HG02852 (cell line): ENCODE data around the gene SHISAL2B.
"Not testable (repeated sequence)": the region's sequence is repeated elsewhere in the genome, so short reads cannot be mapped to it uniquely, and the experiment has no call there.

Experiments
- ATAC-seq: cut with Tn5 transposase; IDR thresholded peaks from one replicate; pipeline ENCODE4 v1.9.1; 2021; ENCODE audit warnings: mild to moderate bottlenecking, moderate library complexity; ENCODE audit not compliant: unreplicated experiment

Gene SHISAL2B

GRCh38 chr5:64690417-64691151 lies at the start of gene SHISAL2B:
Gene SHISAL2B, plus strand, starts transcription at chr5:64690503. Its CDS starts 121 bp downstream, at chr5:64690624.
- ATAC-seq, result no peak

- ATAC-seq, result no peak
Measured at GRCh38 chr5:64644831-64645230, 45.5 kb upstream of the SHISAL2B start.

GRCh38 chr5:64646169-64646568 lies 44.1 kb upstream of the SHISAL2B start:
- ATAC-seq, result no peak

GRCh38 chr5:64649512-64649911 lies 40.8 kb upstream of the SHISAL2B start:
- ATAC-seq, result no peak

- ATAC-seq, result no peak
Measured at GRCh38 chr5:64653766-64654560, 36.3 kb upstream of the SHISAL2B start.

DNA sequence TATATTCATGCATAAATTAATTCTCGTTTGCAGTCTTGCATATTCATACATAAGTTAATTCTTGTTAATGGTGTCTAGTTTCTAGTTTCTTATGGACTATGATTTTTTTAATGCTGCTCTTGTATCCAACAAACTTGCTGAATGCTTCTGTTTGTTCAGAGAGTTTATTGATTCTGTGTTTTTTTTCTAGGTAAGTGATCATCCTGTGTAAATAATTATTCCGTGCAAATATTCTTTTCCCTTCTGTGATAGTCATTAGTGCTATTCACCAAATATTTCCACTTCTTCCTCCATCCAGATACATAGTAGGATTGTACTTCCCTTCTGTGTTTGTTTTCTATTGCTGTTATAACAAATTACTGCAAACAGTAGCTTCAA lies 35.8 kb upstream of the SHISAL2B start:
- ATAC-seq, result no peak

DNA sequence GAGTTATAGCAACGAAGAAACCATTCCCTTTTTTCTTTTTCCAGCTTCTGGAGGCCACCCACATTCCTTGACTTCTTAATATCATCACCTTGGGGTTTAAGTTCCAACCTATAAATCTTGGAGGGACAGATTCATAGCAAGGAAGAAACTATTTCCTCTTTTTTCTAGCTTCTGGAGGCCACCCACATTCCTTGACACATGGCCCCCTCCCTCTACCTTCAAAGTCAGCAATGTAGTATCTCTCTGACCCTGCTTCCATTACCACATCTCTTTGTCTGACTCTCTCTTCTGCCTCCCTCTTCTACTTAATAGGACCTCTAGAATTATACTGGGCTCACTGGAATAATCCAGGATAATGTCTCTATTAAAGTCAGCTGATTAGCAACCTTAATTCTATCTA lies 34.7 kb upstream of the SHISAL2B start:
- ATAC-seq, result no peak

DNA sequence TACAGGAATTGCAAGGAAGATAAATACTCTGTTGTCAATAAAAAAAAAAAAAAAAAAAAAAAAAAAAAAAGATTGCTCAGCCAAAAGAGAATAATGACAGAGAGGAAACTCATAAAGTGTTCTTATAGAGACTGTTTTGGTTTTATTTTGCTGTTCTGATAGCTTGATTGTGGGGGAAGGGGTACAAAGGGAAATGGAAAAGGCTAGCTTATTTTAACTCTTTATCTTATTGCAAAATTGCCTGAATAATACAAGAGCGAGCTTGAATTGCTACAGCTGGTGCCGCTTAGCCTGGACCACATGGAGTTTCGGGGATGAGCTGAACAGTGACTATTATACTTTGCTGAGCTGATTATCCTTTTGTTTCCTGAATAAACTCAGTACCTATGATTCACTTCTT lies 31.0 kb upstream of the SHISAL2B start:
- no peak for ATAC-seq

DNA sequence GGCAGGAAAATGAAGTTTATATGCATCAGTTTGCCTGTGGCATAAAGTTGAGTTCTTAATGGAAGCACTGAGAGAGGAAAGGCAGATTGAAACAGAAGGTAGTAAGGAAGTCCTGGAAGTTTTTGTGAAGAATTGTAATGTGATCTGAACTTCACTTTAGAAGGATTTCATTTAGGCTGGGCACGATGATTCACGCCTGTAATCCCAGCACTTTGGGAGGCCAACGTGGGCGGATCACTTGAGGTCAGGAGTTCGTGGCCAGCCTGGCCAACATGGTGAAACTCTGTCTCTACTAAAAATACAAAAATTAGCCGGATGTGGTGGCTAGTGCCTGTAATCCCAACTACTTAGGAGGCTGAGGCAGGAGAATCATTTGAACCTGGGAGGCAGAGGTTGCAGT lies 27.1 kb upstream of the SHISAL2B start:
- not testable (repeated sequence) for ATAC-seq

DNA sequence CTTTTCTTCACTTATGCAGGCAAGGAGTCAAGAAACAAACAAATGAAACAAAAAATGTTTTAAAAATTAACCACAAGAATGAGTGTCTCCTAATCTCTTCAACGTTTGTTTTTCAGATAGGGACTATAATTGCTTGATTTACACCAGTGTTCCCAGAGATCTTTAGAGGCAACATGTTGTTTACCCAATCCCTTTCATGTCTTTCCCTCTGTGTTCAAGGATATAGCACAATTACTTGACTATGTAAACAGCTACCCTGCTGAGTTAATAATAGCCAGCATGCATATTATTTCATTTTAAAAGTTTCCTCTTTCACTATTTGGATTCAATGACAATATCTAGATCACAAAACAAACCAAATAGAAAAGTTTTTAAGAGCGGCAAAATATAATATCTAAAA lies 25.1 kb upstream of the SHISAL2B start:
- ATAC-seq, result no peak

- no peak for ATAC-seq
Measured at GRCh38 chr5:64666078-64666477, 24.2 kb upstream of the SHISAL2B start.

- no peak for ATAC-seq
Measured at GRCh38 chr5:64667068-64667467, 23.2 kb upstream of the SHISAL2B start.

DNA sequence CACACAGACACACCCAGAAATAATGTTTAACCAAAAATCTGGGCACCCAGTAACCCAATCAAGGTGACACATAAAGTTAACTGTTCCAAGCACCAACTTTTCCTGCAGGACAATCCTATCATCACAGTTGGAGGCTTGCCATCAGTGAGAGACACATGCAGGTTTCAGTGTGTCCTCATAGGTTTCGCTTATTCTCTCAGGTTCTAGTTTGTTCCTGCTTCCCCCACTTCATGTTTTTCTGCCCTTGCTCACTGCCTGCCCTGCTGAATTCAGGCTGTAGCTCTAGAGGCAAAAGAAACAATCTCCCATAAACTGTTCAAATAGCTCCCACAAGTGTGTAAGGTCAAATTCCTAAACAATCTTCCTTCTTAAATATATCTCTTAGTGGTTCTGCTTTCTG lies 20.0 kb upstream of the SHISAL2B start:
- ATAC-seq, result no peak

DNA sequence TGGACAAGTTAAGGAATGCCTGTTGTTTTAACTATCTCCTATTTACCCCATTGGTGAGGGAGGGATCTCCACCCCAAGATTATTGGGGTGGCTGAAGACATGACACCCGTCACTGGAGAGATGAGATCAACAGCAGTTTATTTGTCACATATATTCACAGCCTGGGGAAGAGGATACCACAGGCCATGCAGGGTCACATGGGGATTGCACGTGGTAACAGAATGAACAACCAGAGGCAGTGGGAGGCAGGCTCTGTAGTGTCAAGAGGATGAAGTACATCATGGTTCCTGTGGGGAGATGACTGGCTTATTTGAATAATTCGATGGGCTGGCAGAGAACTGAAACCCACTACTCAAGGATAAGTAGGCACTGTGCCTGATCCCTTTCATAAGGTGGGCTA lies 18.6 kb upstream of the SHISAL2B start:
- ATAC-seq, result no peak

DNA sequence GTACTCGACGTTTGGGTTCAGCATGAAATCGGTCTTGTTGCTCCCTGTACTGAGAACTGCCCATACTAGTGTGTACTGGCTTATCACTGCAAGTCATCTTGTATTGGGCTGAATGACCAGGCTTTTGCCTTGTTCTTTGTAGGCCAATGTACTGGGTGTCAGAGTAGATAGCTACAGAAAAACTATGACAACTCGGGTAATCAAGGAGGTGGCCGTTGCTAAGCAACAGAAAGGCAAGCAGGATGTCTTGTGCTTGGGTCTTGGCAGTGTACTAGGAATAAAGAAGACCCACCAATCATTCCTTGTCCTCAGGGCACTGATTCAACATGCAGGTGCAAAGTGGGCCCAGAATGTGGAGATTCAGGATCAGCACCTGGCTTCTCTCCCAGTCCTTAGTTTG lies 11.9 kb upstream of the SHISAL2B start:
- no peak for ATAC-seq

GRCh38 chr5:64680289-64680688 lies 10.0 kb upstream of the SHISAL2B start:
- no peak for ATAC-seq

GRCh38 chr5:64682608-64683007 lies 7.7 kb upstream of the SHISAL2B start:
- ATAC-seq, result no peak

- no peak for ATAC-seq
Measured at GRCh38 chr5:64685866-64686265, 4.4 kb upstream of the SHISAL2B start.

- ATAC-seq, result no peak
Measured at GRCh38 chr5:64688391-64688790, 1.9 kb upstream of the SHISAL2B start.

DNA sequence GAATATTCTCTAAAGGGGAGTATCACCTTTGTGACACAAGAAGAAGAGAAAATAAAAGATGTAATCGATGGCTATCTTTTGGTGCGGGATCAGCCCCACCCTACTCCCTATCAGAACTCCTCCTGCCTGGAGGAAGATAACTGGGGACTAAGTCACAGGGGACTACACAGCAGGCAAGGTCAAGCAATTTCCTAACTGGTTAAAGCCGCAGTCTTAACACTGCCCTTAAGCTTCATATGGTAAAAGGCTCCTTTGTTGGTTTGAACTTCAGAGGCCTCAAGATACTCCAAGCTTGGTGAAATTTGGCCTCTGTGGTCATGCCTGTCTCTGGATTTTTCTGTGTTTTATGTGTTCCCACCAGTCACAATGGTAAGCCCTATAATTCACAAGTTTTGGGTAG lies 1.3 kb upstream of the SHISAL2B start:
- no peak for ATAC-seq

DNA sequence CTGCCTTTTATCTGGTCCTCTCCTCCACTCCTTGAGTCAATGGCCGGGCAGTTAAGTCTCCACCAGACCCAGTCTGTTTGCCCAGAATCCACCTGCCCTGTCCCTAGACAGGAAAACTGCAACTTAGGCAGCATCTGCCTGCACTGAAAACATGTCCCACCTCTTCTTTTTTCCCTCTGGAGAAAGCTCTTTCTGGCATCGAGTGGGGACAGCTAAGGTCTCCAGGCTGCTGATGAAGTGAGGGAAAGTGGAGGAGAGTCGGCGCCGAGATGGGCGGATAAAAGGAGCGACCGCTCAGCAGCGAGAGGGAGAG lies 243 bp upstream of the SHISAL2B start:
- no peak for ATAC-seq

GRCh38 chr5:64691291-64691690 lies 988 bp downstream of the SHISAL2B start:
- no peak for ATAC-seq

DNA sequence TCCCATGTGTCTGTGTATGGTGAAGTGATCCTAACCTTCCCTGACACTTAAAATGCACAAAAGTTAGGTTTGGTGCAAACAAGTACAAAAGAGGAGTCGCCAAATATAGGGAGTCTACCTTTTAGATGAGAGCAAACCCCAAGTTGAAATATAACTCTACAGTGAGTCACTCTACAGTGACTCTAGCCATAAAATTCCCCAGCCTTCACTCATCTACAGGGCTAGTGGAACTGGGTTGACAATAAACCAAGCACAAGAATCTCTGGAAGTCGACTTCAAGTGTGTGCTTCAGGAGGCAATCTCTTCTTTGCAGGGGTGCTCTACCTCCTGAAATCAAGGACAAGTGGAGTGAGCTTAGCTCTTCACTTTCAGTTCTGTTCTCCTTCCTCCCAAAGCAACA lies 3.3 kb downstream of the SHISAL2B start:
- no peak for ATAC-seq
